PC-3 (cell line): ENCODE data around the gene CIAPIN1. TPM values are rescaled to one million over a fixed set of nuclear protein-coding genes. Genes with fewer than 3 reads are reported as not detected.
A peak's percentile ranks its signal among the peaks of the same experiment; 100 is the strongest.

ENCODE experiments used
- ATAC-seq: fragments of 200-7000 bp; cut with Tn5 transposase; 2 replicates; pipeline ENCODE4 v1.9.1; 2020; ENCODE audit warnings: mild to moderate bottlenecking, moderate library complexity
- BruUV-seq: library from RNA; stranded (reverse); fragments of 400-500 nt; replicated peaks from 2 replicates; lab custom pipeline; 2021; lab: Mats Ljungman, UMichigan
- CTCF ChIA-PET: fragments of 300-600 bp; sonication (Branson Sonifier 250); formaldehyde crosslinking; loops from one replicate; lab custom pipeline; 2022; ENCODE audit warnings: antibody characterized with exemption; lab: Charles Lee
- POLR2A ChIA-PET: fragments of 300-600 bp; sonication (Branson Sonifier 250); formaldehyde crosslinking; loops from one replicate; lab custom pipeline; 2022; ENCODE audit warnings: antibody characterized with exemption; ENCODE audit not compliant: unreplicated experiment; lab: Charles Lee
- DNase-seq: peaks from one replicate; pipeline ENCODE4 v3.0.0-alpha.2; 2015
- H2AFZ ChIP-seq: fragments of 300-600 bp; sonication (generic); 2 replicates; pipeline ENCODE4 v1.6.0; 2016; ENCODE audit warnings: antibody characterized with exemption, low read length
- H3F3A ChIP-seq: fragments of 300-600 bp; sonication (generic); one replicate; pipeline ENCODE4 v1.6.0; 2017; ENCODE audit warnings: antibody characterized with exemption, low read length, control low read depth, mild to moderate bottlenecking; ENCODE audit not compliant: unreplicated experiment
- H3K27ac ChIP-seq: fragments of 300-600 bp; sonication (generic); 2 replicates; pipeline ENCODE4 v1.5.1; 2016; ENCODE audit warnings: mild to moderate bottlenecking, low read length
- H3K27me3 ChIP-seq: fragments of 300-600 bp; sonication (generic); 2 replicates; pipeline ENCODE4 v1.6.1; 2016; ENCODE audit warnings: low read length, mixed read lengths
- H3K36me3 ChIP-seq: fragments of 300-600 bp; sonication (generic); 2 replicates; pipeline ENCODE4 v1.6.1; 2016; ENCODE audit warnings: low read depth, mixed run types, low read length, mixed read lengths
- H3K4me1 ChIP-seq: fragments of 300-600 bp; sonication (generic); 2 replicates; pipeline ENCODE4 v1.5.1; 2016; ENCODE audit warnings: low read length; ENCODE audit not compliant: insufficient read depth
- H3K4me2 ChIP-seq: fragments of 300-600 bp; sonication (generic); 2 replicates; pipeline ENCODE4 v1.6.0; 2016; ENCODE audit warnings: low read length
- H3K4me3 ChIP-seq: fragments of 300-600 bp; sonication (generic); 2 replicates; pipeline ENCODE4 v1.5.1; 2016; ENCODE audit warnings: mild to moderate bottlenecking, low read length, mixed read lengths
- H3K79me2 ChIP-seq: fragments of 300-600 bp; sonication (generic); 2 replicates; pipeline ENCODE4 v1.6.1; 2017; ENCODE audit warnings: low read length, mixed read lengths
- H3K9ac ChIP-seq: fragments of 300-600 bp; sonication (generic); 2 replicates; pipeline ENCODE4 v1.6.0; 2016; ENCODE audit warnings: mild to moderate bottlenecking, low read length
- H3K9me2 ChIP-seq: fragments of 300-600 bp; sonication (generic); replicated peaks from 2 replicates; pipeline ENCODE4 v1.6.1; 2016; ENCODE audit warnings: mixed run types, low read length, mixed read lengths
- H3K9me3 ChIP-seq: fragments of 300-600 bp; sonication (generic); 2 replicates; pipeline ENCODE4 v1.6.1; 2016; ENCODE audit warnings: low read length, mixed read lengths
- H4K20me1 ChIP-seq: fragments of 300-600 bp; sonication (generic); 2 replicates; pipeline ENCODE4 v1.6.1; 2016; ENCODE audit warnings: low read length, mixed read lengths
- CTCF ChIP-seq: fragments of 300-600 bp; sonication (generic); conservative IDR thresholded peaks from 2 replicates; pipeline ENCODE4 v1.5.1; 2017; ENCODE audit warnings: antibody characterized with exemption, low read depth, mild to moderate bottlenecking, low read length
- EZH2 ChIP-seq: fragments of 300-600 bp; sonication (generic); IDR thresholded peaks from one replicate; pipeline ENCODE4 v1.6.1; 2017; ENCODE audit warnings: antibody characterized with exemption, mild to moderate bottlenecking, low read length; ENCODE audit not compliant: unreplicated experiment
- EZH2phosphoT487 ChIP-seq: fragments of 300-600 bp; sonication (generic); IDR thresholded peaks from 2 replicates; pipeline ENCODE4 v1.6.1; 2018; ENCODE audit warnings: mild to moderate bottlenecking, antibody characterized with exemption, low read length, borderline replicate concordance
- intact Hi-C: fragments of 100-400 bp; cut with micrococcal nuclease; formaldehyde crosslinking; loops from 2 replicates; pipeline ENCODE4 v1.9.0; 2023
- total RNA-seq: library from RNA; depleted of rRNA; stranded (reverse); fragments of >200 nt; gene quantifications from 2 replicates; pipeline ENCODE4 v1.2.3, GENCODE V29; 2014

CIAPIN1 gene
- total RNA-seq, 1 experiment from 2014 or later = 48.6 TPM

GRCh38 chr16:57486858-57487834 lies 40.0 kb upstream of the CIAPIN1 start:
- H3K4me3 ChIP-seq = peak overlapping the region; percentile 37; the same call in 1 of the 2 replicates
- BruUV-seq = no TSS peak
- H4K20me1 ChIP-seq = no peaks in the 10 kb centered on the region
- no peak for DNase-seq
- TF ChIP-seq EZH2phosphoT487 (no peak), CTCF (no peak), EZH2 (no peak)
- H3K27me3 ChIP-seq = no peaks in the 10 kb centered on the region
- POLR2A ChIA-PET = no interaction called here
- H3K9ac ChIP-seq = no peak overlapping the region
- H3F3A ChIP-seq = no peaks in the 10 kb centered on the region
- ATAC-seq = no peak
- H3K9me3 ChIP-seq = no peaks in the 10 kb centered on the region
- no peaks in the 10 kb centered on the region; the same call in 1 of the 2 replicates for H3K4me1 ChIP-seq
- H2AFZ ChIP-seq = peak overlapping the region; percentile 53
- no peak overlapping the region for H3K27ac ChIP-seq
- peak overlapping the region; percentile 59; the same call in 1 of the 2 replicates for H3K4me2 ChIP-seq
- no peaks in the 10 kb centered on the region for H3K36me3 ChIP-seq
- H3K9me2 ChIP-seq = no peaks in the 10 kb centered on the region
- CTCF ChIA-PET = interaction anchor here (0.6 kb wide), 1 partner anchor 13 kb away, joined by 4 read pairs; no protein-coding TSS in a partner anchor
- intact Hi-C loops = no loop called here
- no peaks in the 10 kb centered on the region for H3K79me2 ChIP-seq

- Histone ChIP-seq H3F3A (no peaks in the 10 kb centered on the region), H3K27ac (no peak within 1 kb of the TSS), H2AFZ (peak within 1 kb of the TSS; percentile 65), H3K4me3 (peak within 1 kb of the TSS; percentile 69), H3K9me3 (no peaks in the 10 kb centered on the region), H3K36me3 (no peaks in the 10 kb centered on the region), H3K79me2 (no peaks in the 10 kb centered on the region), H4K20me1 (no peaks in the 10 kb centered on the region), H3K9me2 (no peaks in the 10 kb centered on the region), H3K27me3 (no peaks in the 10 kb centered on the region), H3K9ac (peak within 1 kb of the TSS; percentile 31; the same call in 1 of the 2 replicates), H3K4me1 (no peaks in the 10 kb centered on the region; the same call in 1 of the 2 replicates), H3K4me2 (peak within 1 kb of the TSS; percentile 87)
- ATAC-seq (peak; percentile 98), DNase-seq (peak; percentile 65)
- ChIA-PET POLR2A (no interaction called here), CTCF (no interaction called here)
- intact Hi-C loops = no loop called here
- no TSS peak for BruUV-seq
- no peak for TF ChIP-seq EZH2phosphoT487
- TF ChIP-seq CTCF = no peak
- TF ChIP-seq EZH2 = no peak
Observed at GRCh38 chr16:57485916-57486857, 39.0 kb upstream of the CIAPIN1 start, which contains the start of gene DOK4. DOK4 (minus strand) TSS chr16:57486493; CDS start chr16:57479507, 6,986 bp downstream.
